Measurements from ENCODE around the gene SSBP2. TPM values are rescaled to one million over a fixed set of nuclear protein-coding genes. Genes with fewer than 3 reads are reported as not detected.
A peak's percentile ranks its signal among the peaks of the same experiment; 100 is the strongest.

The SSBP2 gene
- total RNA-seq, 3 donors from 2014 or later = 17.5 to 77.9 (median 20.9) TPM

DNA sequence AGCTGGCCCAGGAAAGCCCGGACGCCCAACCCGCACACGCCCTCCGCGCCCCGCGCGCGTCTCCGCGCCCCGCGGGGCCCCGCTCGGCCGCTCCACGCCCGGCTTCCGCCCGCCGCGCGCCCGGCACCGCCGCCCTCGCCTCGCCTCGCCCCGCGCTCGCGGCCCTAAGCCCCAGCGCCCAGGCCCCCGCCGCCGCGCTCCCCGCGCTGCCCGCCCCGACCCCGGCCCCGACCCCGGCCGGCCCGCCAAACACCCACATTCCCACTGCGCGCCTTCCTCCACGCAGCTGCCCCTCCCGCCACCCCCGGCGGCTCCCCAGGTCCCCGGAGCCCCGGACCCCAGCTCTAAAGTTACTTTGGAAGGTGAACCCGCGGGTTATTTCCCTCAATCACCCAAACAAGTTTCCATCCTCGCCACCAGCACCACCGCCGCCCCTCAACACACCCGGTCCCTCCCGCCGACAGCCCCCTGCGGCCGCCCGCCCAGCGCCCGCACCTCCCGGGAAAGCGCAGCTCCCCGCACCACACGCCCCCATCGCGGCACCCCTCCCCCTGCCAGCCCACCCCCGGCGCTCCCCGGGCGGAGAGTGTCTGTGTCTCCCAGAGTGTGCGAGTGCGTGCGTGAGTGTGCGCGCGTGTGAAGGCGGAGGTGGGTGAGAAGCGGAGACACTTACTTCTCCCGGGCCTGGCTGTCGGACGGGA, 439 bp downstream of the SSBP2 start:
- peak overlapping the region; percentile 47 for H3K4me3 ChIP-seq
- H3K4me1 ChIP-seq (ENCODE audit: low read depth) = peaks cover 11% of the 10 kb centered on the region
- no peaks in the 10 kb centered on the region for H3K9me3 ChIP-seq
- DNase-seq (peak in 1 of 3 donors; percentile 63), ATAC-seq (peak; percentile 8)
- intact Hi-C loops (cut with DNase I, micrococcal nuclease) = loop anchor here (2.0 to 5.0 kb wide), 2 partner anchors 100 to 102 kb away; no protein-coding TSS in a partner anchor
- no peaks in the 10 kb centered on the region for H3K36me3 ChIP-seq (ENCODE audit: low read depth)
- TF ChIP-seq, protein P1, sequence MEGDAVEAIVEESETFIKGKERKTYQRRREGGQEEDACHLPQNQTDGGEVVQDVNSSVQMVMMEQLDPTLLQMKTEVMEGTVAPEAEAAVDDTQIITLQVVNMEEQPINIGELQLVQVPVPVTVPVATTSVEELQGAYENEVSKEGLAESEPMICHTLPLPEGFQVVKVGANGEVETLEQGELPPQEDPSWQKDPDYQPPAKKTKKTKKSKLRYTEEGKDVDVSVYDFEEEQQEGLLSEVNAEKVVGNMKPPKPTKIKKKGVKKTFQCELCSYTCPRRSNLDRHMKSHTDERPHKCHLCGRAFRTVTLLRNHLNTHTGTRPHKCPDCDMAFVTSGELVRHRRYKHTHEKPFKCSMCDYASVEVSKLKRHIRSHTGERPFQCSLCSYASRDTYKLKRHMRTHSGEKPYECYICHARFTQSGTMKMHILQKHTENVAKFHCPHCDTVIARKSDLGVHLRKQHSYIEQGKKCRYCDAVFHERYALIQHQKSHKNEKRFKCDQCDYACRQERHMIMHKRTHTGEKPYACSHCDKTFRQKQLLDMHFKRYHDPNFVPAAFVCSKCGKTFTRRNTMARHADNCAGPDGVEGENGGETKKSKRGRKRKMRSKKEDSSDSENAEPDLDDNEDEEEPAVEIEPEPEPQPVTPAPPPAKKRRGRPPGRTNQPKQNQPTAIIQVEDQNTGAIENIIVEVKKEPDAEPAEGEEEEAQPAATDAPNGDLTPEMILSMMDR (IDR thresholded peaks at IDR 0.05) = no peak

DNA sequence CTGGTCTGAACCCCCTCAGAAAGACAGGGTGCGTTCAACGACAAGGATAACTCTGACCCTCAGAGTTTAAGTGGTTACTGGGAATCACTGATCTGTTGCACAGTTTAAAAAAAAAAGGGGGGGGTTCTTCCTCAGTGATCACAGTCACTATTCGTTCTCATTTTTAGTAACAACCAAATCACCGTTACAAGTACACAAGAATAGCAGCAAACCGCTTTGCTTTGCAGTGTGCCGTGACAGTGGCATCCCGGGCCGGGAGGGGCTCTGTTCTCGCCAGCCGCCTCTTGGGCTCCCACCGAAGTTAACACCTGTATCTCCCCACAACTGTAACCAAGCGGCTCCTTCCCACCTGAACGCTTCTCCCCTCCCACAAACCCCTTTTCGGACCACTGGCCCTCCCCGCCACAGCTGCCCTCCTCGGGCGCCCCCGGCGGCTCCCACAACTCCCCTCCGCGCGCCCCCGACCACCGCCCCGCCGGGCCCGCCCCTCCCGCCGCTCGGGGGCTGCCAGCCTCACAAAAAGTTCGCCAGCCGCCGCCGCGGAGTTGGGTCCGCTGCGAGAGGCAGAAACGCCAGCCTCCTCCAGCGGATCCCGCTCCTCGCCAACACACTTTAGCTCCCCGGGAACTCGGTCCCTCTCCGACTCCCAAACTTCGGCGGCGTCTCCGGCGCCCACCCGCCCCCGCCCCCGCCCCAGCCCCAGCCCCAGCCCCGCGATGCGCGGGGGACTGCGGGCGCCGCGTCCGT, 1.2 kb downstream of the SSBP2 start:
- DNase-seq = peak; percentile 38 to 70 (median 64)
- TF ChIP-seq, protein P1 (IDR thresholded peaks at IDR 0.05) = no peak
- no peaks in the 10 kb centered on the region for H3K9me3 ChIP-seq
- intact Hi-C loops (cut with DNase I, micrococcal nuclease) = loop anchor here (2.0 to 10.0 kb wide), 3 partner anchors 101 to 245 kb away; no protein-coding TSS in a partner anchor
- H3K4me1 ChIP-seq (ENCODE audit: low read depth) = peaks cover 8% of the 10 kb centered on the region
- peak overlapping the region; percentile 47 for H3K4me3 ChIP-seq
- ATAC-seq = no peak
- no peaks in the 10 kb centered on the region for H3K36me3 ChIP-seq (ENCODE audit: low read depth)

DNA sequence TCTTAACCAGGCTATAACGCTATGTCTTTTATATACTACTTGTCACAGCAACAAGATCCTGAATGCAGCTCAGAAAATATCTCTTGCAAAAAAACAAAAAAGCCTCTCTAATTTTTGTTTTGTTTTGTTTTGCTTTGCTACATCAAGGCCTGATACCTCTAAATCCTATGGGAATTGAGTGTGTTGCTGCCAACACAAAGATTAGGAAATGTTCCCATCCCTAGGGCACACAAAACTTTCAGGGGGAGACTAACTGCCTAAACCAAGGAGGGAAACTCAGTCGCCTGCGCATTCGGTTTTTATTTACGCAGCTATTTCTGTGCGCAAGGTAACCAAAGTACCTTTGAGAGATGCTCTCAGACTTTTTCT, 1.7 kb downstream of the SSBP2 start:
- DNase-seq = peak in 1 of 3 donors; percentile 13
- Histone ChIP-seq H3K36me3 (ENCODE audit: low read depth) (no peaks in the 10 kb centered on the region), H3K4me1 (ENCODE audit: low read depth) (peaks cover 8% of the 10 kb centered on the region), H3K9me3 (no peaks in the 10 kb centered on the region), H3K4me3 (no peak overlapping the region)
- ATAC-seq = no peak
- intact Hi-C loops (cut with DNase I, micrococcal nuclease) = loop anchor here (10.0 kb wide), 1 partner anchor 244 kb away; no protein-coding TSS in a partner anchor
- TF ChIP-seq, protein P1 (IDR thresholded peaks at IDR 0.05) = no peak

DNA sequence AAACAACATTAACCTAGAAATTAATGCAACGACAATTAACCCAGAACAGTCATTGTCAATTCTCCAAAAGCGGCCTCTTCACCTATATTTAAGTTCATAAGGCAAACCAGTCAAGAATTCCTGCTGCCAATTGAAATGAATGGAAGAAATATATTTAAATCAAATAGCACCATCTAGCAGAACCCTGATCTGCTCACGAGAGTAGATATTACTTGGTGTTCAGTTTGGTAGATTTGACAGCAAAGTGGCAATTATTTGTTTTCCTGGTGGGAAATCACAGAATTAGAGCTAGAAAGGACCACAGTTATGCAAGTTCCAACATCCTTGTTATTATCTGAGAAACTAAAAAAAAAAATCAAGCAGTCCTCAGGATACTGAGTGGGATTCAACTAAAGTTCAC, 2.3 kb downstream of the SSBP2 start:
- intact Hi-C loops (cut with DNase I, micrococcal nuclease) = loop anchor here (10.0 kb wide), 1 partner anchor 244 kb away; no protein-coding TSS in a partner anchor
- H3K4me1 ChIP-seq (ENCODE audit: low read depth) = peaks cover 8% of the 10 kb centered on the region
- ATAC-seq = no peak
- TF ChIP-seq, protein P1 (IDR thresholded peaks at IDR 0.05) = no peak
- no peak overlapping the region for H3K4me3 ChIP-seq
- H3K9me3 ChIP-seq = no peaks in the 10 kb centered on the region
- no peak for DNase-seq
- H3K36me3 ChIP-seq (ENCODE audit: low read depth) = no peaks in the 10 kb centered on the region

DNA sequence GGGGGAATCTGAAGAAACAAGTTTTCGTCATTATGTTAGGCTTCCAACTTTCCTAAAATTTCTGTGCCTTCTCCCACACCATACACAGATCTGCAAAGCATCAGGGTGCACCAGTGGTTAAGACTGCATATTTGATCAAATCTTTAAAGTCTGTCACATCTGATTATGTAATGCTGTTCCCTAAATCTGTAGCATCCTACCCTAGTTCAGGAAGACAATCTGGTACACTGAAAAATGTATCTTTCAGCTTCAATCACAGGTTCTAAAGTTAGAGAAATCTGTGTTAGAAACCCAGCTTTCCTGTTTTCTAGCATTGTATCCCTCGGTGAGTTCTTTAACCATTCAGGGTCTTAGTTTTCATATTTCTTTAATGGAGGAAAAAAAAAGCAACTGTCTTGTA, 3.9 kb downstream of the SSBP2 start:
- no peak overlapping the region for H3K4me3 ChIP-seq
- TF ChIP-seq, protein P1 (IDR thresholded peaks at IDR 0.05) = no peak
- DNase-seq (no peak), ATAC-seq (no peak)
- H3K9me3 ChIP-seq = no peaks in the 10 kb centered on the region
- H3K4me1 ChIP-seq (ENCODE audit: low read depth) = peaks cover 5% of the 10 kb centered on the region
- intact Hi-C loops (cut with DNase I, micrococcal nuclease) = loop anchor here (10.0 kb wide), 1 partner anchor 242 kb away; no protein-coding TSS in a partner anchor
- no peaks in the 10 kb centered on the region for H3K36me3 ChIP-seq (ENCODE audit: low read depth)
